Measurements from ENCODE around the gene IGFALS.
A peak's percentile ranks its signal among the peaks of the same experiment; 100 is the strongest.

The IGFALS gene

DNA sequence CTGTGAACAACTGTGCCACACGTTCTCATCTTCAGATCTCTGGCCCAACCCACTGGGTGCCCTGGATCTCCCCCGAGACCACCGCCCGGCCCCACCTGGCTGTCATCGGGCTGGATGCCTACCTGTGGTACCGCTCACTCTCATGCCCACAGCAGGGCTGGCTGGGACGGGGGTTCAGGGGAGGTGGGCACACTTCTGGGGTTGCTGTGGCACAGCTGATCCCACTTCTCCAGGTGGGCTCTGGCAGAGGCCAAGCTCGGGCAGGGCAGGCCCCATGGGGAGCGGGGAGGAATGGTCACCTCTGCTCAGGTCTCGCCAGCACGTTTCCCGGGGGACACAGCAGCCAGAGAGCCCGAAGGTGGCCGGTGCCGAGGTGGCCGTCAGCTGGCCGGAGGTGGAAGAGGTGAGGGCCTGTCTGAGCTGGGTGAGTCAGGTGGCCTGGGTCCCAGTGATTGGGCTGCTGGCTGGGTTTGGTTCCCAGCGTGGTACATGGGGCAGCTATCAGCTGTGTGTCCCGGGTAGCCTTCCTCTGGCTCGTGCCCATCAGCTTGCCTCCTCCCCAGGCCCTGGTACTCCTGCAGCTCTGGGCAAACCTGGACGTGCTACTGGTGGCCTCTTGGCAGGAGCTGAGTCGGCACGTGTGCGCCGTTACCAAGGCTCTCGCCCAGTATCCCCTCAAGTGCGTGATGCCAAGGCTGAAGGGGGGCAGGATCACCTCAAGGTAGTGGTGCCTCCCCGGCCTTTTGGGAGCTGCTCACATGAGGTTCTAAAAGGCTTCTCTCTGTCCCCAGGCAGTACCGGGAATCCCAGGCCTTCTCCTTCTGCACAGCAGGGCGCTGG lies 18.3 kb downstream of the IGFALS start:
- Histone ChIP-seq H4K8ac (ENCODE audit: low read length) (no peak overlapping the region), H3K4me3 (ENCODE audit: insufficient read depth in 1 of 2, low read depth in 1 of 2, low read length in 2 of 2) (peak overlapping the region in 1 of 2 experiments; percentile 87), H2BK5ac (ENCODE audit: low read depth, low read length, poor library complexity, severe bottlenecking) (no peak overlapping the region), H3K4me1 (ENCODE audit: control insufficient read depth, insufficient read depth, low read depth, low read length) (peaks cover 65% of the 10 kb centered on the region), H3K9me3 (ENCODE audit: control insufficient read depth, low read length) (no peaks in the 10 kb centered on the region), H3K4me2 (ENCODE audit: low read length, poor library complexity, severe bottlenecking) (no peak overlapping the region), H3K79me1 (replicated peaks; ENCODE audit: low read length, poor library complexity, severe bottlenecking) (peaks cover 38% of the 10 kb centered on the region), H4K91ac (ENCODE audit: low read length) (no peak overlapping the region), H2BK12ac (ENCODE audit: low read length in 2 of 2) (no peak overlapping the region), H2AFZ (ENCODE audit: low read depth, low read length) (no peak overlapping the region), H3K4ac (ENCODE audit: low read depth in 1 of 2, low read length in 2 of 2) (no peak overlapping the region), H3K27me3 (ENCODE audit: control insufficient read depth in 1 of 2, insufficient read depth in 1 of 2, low read length in 2 of 2) (no peaks in the 10 kb centered on the region), H3K36me3 (ENCODE audit: control insufficient read depth in 1 of 2, insufficient read depth in 2 of 2, low read depth in 1 of 2, low read length in 2 of 2) (peaks cover 44 to 63% of the 10 kb centered on the region in 2 experiments), H2BK120ac (ENCODE audit: low read depth, low read length) (no peak overlapping the region), H3K9ac (ENCODE audit: low read length) (peak overlapping the region; percentile 87), H3K27ac (ENCODE audit: low read length, poor library complexity, severe bottlenecking) (no peak overlapping the region), H3K23ac (ENCODE audit: low read length in 2 of 2) (no peak overlapping the region), H2BK15ac (ENCODE audit: low read depth, poor library complexity, severe bottlenecking) (no peak overlapping the region), H3K18ac (ENCODE audit: low read depth in 1 of 2, low read length in 2 of 2) (no peak overlapping the region), H3K14ac (ENCODE audit: low read length in 2 of 2) (no peak overlapping the region), H2AK5ac (ENCODE audit: low read length, severe bottlenecking) (no peak overlapping the region)
- WGBS, result 97% methylated on average over 30 of the region's 30 CpGs
- no peak for DNase-seq

DNA sequence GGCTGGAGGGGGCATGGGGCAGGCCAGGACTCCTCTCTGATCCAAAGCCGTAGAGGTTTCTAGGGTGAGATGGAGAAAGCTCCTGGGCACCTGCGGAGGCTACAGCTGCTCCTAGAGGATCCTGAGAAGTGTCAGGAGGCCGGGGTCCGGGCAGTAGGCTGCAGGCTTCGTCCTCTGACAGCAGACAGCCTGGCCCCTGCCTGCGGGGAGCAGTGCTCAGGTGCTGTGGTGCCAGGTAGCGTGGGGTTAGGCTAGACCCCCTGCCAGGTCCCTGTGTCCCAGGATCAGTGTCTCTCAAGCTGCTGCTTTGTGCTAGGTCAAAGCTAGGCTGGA lies 19.1 kb downstream of the IGFALS start:
- 94% methylated on average over 7 of the region's 7 CpGs for WGBS
- no peak overlapping the region for H2BK15ac ChIP-seq (ENCODE audit: low read depth, poor library complexity, severe bottlenecking)
- peaks cover 68% of the 10 kb centered on the region for H3K4me1 ChIP-seq (ENCODE audit: control insufficient read depth, insufficient read depth, low read depth, low read length)
- H3K9me3 ChIP-seq (ENCODE audit: control insufficient read depth, low read length), result no peaks in the 10 kb centered on the region
- no peak overlapping the region for H4K91ac ChIP-seq (ENCODE audit: low read length)
- H3K14ac ChIP-seq (ENCODE audit: low read length in 2 of 2), result no peak overlapping the region
- peak overlapping the region; percentile 87 to 92 for H3K4me3 ChIP-seq (ENCODE audit: insufficient read depth in 1 of 2, low read depth in 1 of 2, low read length in 2 of 2)
- H2BK5ac ChIP-seq (ENCODE audit: low read depth, low read length, poor library complexity, severe bottlenecking), result no peak overlapping the region
- H2AFZ ChIP-seq (ENCODE audit: low read depth, low read length), result no peak overlapping the region
- H3K27me3 ChIP-seq (ENCODE audit: control insufficient read depth in 1 of 2, insufficient read depth in 1 of 2, low read length in 2 of 2), result no peaks in the 10 kb centered on the region
- H3K4ac ChIP-seq (ENCODE audit: low read depth in 1 of 2, low read length in 2 of 2), result no peak overlapping the region
- peak overlapping the region; percentile 87 for H3K9ac ChIP-seq (ENCODE audit: low read length)
- H3K27ac ChIP-seq (ENCODE audit: low read length, poor library complexity, severe bottlenecking), result no peak overlapping the region
- H3K79me1 ChIP-seq (replicated peaks; ENCODE audit: low read length, poor library complexity, severe bottlenecking), result peaks cover 32% of the 10 kb centered on the region
- H3K36me3 ChIP-seq (ENCODE audit: control insufficient read depth in 1 of 2, insufficient read depth in 2 of 2, low read depth in 1 of 2, low read length in 2 of 2), result peaks cover 36 to 63% of the 10 kb centered on the region in 2 experiments
- H3K18ac ChIP-seq (ENCODE audit: low read depth in 1 of 2, low read length in 2 of 2), result no peak overlapping the region
- H2BK12ac ChIP-seq (ENCODE audit: low read length in 2 of 2), result no peak overlapping the region
- peak overlapping the region; percentile 96 for H3K4me2 ChIP-seq (ENCODE audit: low read length, poor library complexity, severe bottlenecking)
- no peak overlapping the region for H2BK120ac ChIP-seq (ENCODE audit: low read depth, low read length)
- no peak for DNase-seq
- no peak overlapping the region for H4K8ac ChIP-seq (ENCODE audit: low read length)
- no peak overlapping the region for H2AK5ac ChIP-seq (ENCODE audit: low read length, severe bottlenecking)
- H3K23ac ChIP-seq (ENCODE audit: low read length in 2 of 2), result no peak overlapping the region

DNA sequence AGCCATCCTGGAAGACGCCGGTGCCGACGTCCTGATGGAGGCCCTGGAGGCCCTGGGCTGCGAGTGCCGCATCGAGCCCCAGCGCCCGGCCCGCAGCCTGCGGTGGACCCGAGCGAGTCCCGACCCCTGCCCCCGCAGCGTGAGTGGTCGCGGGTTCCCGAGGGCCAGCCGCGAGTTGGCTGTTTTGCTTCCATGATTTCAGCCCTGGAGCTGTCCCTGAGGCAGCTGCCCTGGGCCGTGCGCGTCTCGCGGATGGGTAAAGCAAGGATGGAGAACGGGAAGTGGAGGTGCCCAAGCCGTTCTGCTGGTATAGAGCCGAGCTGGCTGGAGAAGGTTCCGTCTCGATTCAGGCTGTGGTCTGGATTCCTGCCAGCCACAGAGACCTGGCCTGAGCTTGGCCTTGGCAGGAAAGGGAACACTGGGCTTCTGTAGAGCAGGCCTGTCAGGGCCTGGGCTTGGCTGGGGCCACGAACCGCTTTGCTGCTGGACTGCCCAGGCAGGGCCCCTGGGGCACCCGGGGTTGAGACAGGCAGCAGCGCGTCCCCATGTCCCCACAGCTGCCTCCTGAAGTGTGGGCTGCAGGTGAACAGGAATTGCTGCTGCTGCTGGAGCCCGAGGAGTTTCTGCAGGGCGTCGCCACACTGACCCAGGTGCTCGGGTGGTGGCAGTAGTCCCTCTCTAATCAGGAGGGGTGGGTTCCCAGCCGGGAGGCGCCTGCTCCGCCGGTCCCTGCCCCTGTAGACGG lies 19.6 kb downstream of the IGFALS start:
- Histone ChIP-seq H4K91ac (ENCODE audit: low read length) (peak overlapping the region; percentile 58), H2AK5ac (ENCODE audit: low read length, severe bottlenecking) (no peak overlapping the region), H3K9me3 (ENCODE audit: control insufficient read depth, low read length) (no peaks in the 10 kb centered on the region), H3K14ac (ENCODE audit: low read length in 2 of 2) (peak overlapping the region in 1 of 2 experiments; percentile 2), H3K9ac (ENCODE audit: low read length) (peak overlapping the region; percentile 87), H3K4me1 (ENCODE audit: control insufficient read depth, insufficient read depth, low read depth, low read length) (peaks cover 63% of the 10 kb centered on the region), H3K79me1 (replicated peaks; ENCODE audit: low read length, poor library complexity, severe bottlenecking) (peaks cover 26% of the 10 kb centered on the region), H2AFZ (ENCODE audit: low read depth, low read length) (peak overlapping the region; percentile 47), H2BK120ac (ENCODE audit: low read depth, low read length) (no peak overlapping the region), H3K4me2 (ENCODE audit: low read length, poor library complexity, severe bottlenecking) (peak overlapping the region; percentile 96), H3K27ac (ENCODE audit: low read length, poor library complexity, severe bottlenecking) (peak overlapping the region; percentile 41), H3K23ac (ENCODE audit: low read length in 2 of 2) (peak overlapping the region in 1 of 2 experiments; percentile 99), H3K36me3 (ENCODE audit: control insufficient read depth in 1 of 2, insufficient read depth in 2 of 2, low read depth in 1 of 2, low read length in 2 of 2) (peaks cover 34 to 63% of the 10 kb centered on the region in 2 experiments), H3K27me3 (ENCODE audit: control insufficient read depth in 1 of 2, insufficient read depth in 1 of 2, low read length in 2 of 2) (no peaks in the 10 kb centered on the region), H2BK5ac (ENCODE audit: low read depth, low read length, poor library complexity, severe bottlenecking) (peak overlapping the region; percentile 34), H4K8ac (ENCODE audit: low read length) (peak overlapping the region; percentile 31), H2BK15ac (ENCODE audit: low read depth, poor library complexity, severe bottlenecking) (no peak overlapping the region), H2BK12ac (ENCODE audit: low read length in 2 of 2) (no peak overlapping the region), H3K18ac (ENCODE audit: low read depth in 1 of 2, low read length in 2 of 2) (peak overlapping the region; percentile 63 to 98), H3K4me3 (ENCODE audit: insufficient read depth in 1 of 2, low read depth in 1 of 2, low read length in 2 of 2) (peak overlapping the region; percentile 87 to 92), H3K4ac (ENCODE audit: low read depth in 1 of 2, low read length in 2 of 2) (peak overlapping the region; percentile 74 to 76)
- DNase-seq, result peak; percentile 41
- WGBS, result 29% methylated on average over 45 of the region's 45 CpGs

All from mesenchymal stem cell (in vitro differentiated cells and primary cell).